ENCODE measurements around the gene DLEC1. TPM values are rescaled to one million over a fixed set of nuclear protein-coding genes. Genes with fewer than 3 reads are reported as not detected.

The DLEC1 gene
- total and polyA plus RNA-seq, 7 donors, result 0.01 to 0.09 (median 0.05) TPM; not detected in 2

GRCh38 chr3:38128303-38128655, 89.3 kb downstream of the DLEC1 start:
- TF ChIP-seq CTCF (IDR thresholded peaks at IDR 0.05), result no peak
- H3K27ac ChIP-seq, result no peak overlapping the region
- no peaks in the 10 kb centered on the region for H3K27me3 ChIP-seq (ENCODE audit: insufficient read depth in 3 of 3, low read length in 2 of 3)
- H3K36me3 ChIP-seq (ENCODE audit: insufficient read depth in 1 of 2, low read depth in 1 of 2), result peaks cover 19 to 100% of the 10 kb centered on the region in 2 donors
- WGBS, 3 donors, result 100% methylated on average over 1 of the region's 1 CpG
- ATAC-seq (no peak), DNase-seq (no peak)
- H3K4me3 ChIP-seq, result no peak overlapping the region
- intact Hi-C loops (cut with DNase I), result loop anchor here in 1 of 2 donors (10.0 kb wide), 1 partner anchor 347 kb away; no protein-coding TSS in a partner anchor
- H3K9me3 ChIP-seq, result no peaks in the 10 kb centered on the region
- H3K4me1 ChIP-seq, result no peaks in the 10 kb centered on the region

DNA sequence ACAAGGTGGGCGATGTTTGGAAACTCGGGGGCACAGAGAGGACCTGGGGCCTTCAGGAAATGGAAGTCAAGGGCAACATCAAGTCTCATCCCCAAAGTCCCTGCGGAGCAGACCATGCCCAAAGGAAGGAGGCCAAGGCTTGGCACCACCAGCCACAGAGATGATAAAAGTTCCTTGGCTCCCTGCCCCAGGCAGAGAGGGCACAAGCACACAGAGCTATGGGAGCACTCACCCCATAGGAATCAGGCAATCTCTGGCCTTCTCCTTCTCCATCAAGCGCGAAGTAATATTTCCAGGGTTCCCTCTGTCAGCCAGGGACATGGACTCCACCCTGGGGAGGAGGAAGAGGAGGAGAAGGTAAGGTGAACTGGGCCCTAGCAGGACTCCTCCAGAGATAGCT, 90.0 kb downstream of the DLEC1 start:
- Histone ChIP-seq H3K36me3 (ENCODE audit: insufficient read depth in 1 of 2, low read depth in 1 of 2) (peaks cover 19 to 100% of the 10 kb centered on the region in 2 donors), H3K4me3 (no peak overlapping the region), H3K4me1 (no peaks in the 10 kb centered on the region), H3K9me3 (no peaks in the 10 kb centered on the region), H3K27ac (no peak overlapping the region), H3K27me3 (ENCODE audit: insufficient read depth in 3 of 3, low read length in 2 of 3) (no peaks in the 10 kb centered on the region)
- DNase-seq (no peak), ATAC-seq (no peak)
- 96 to 98% (median 97%) methylated on average over 5 of the region's 5 CpGs for WGBS, 3 donors
- no peak for TF ChIP-seq CTCF (IDR thresholded peaks at IDR 0.05)
- intact Hi-C loops (cut with DNase I), result loop anchor here in 1 of 2 donors (10.0 kb wide), 1 partner anchor 346 kb away; no protein-coding TSS in a partner anchor

DNA sequence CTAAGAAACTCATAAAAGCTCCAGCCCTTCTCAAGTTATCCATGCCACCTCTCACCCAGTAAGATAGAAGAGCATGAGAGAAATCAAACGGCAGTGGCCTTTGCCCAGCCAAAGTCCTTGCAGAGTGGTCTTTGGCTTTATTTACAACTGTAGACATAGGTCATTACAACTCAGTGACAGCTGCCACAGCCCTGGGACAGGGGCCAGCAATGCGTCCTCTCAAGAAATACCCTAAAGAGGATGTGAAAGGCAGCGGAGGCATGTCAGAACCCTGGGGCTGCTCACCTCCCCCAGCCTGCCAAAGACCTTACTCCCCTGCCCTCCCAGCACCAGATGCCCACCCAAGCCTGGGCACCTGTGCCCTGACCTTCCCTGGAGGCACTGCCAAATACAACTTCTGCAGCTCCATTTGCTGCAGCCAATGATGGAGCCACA, 91.6 kb downstream of the DLEC1 start:
- H3K4me1 ChIP-seq, result peaks cover 7% of the 10 kb centered on the region
- peaks cover 14 to 98% of the 10 kb centered on the region in 2 donors for H3K36me3 ChIP-seq (ENCODE audit: insufficient read depth in 1 of 2, low read depth in 1 of 2)
- TF ChIP-seq CTCF (IDR thresholded peaks at IDR 0.05), result no peak
- no peak overlapping the region for H3K27ac ChIP-seq
- no peak overlapping the region for H3K4me3 ChIP-seq
- ATAC-seq (no peak), DNase-seq (no peak)
- 44 to 57% (median 54%) methylated on average over 3 of the region's 3 CpGs for WGBS, 3 donors
- intact Hi-C loops (cut with DNase I), result loop anchor here in 1 of 2 donors (10.0 kb wide), 1 partner anchor 324 kb away; the partner anchor contains the start of gene ACVR2B
- no peaks in the 10 kb centered on the region for H3K9me3 ChIP-seq
- H3K27me3 ChIP-seq (ENCODE audit: insufficient read depth in 3 of 3, low read length in 2 of 3), result no peaks in the 10 kb centered on the region

GRCh38 chr3:38131621-38132369, 92.8 kb downstream of the DLEC1 start:
- H3K36me3 ChIP-seq (ENCODE audit: insufficient read depth in 1 of 2, low read depth in 1 of 2), result peaks cover 14 to 87% of the 10 kb centered on the region in 2 donors
- peak in 1 of 4 donors; percentile 36 for ATAC-seq
- 64 to 68% (median 66%) methylated on average over 6 of the region's 6 CpGs for WGBS, 3 donors
- peaks cover 13% of the 10 kb centered on the region for H3K4me1 ChIP-seq
- H3K27ac ChIP-seq, result no peak overlapping the region
- intact Hi-C loops (cut with DNase I), result loop anchor here in 1 of 2 donors (10.0 kb wide), 1 partner anchor 323 kb away; the partner anchor contains the start of gene ACVR2B
- H3K27me3 ChIP-seq (ENCODE audit: insufficient read depth in 3 of 3, low read length in 2 of 3), result no peaks in the 10 kb centered on the region
- H3K4me3 ChIP-seq, result no peak overlapping the region
- H3K9me3 ChIP-seq, result no peaks in the 10 kb centered on the region
- TF ChIP-seq CTCF (IDR thresholded peaks at IDR 0.05), result peak; percentile 8
- DNase-seq, result no peak

Measured in psoas muscle (tissue), 8 donors.